Endothelial cell (in vitro differentiated cells): Measurements from ENCODE around the gene PPM1M. TPM values are rescaled to one million over a fixed set of nuclear protein-coding genes. Genes with fewer than 3 reads are reported as not detected.
A peak's percentile ranks its signal among the peaks of the same experiment; 100 is the strongest.

Experiments used
- DNase-seq: peaks from one replicate; pipeline ENCODE4 v3.0.0; 2021; ENCODE audit warnings: low spot score
- H3K27ac Mint-ChIP-seq: one replicate; pipeline ENCODE4 v1.8.0; 2021; ENCODE audit warnings: mixed read lengths, inconsistent platforms; ENCODE audit not compliant: unreplicated experiment
- H3K27me3 Mint-ChIP-seq: one replicate; pipeline ENCODE4 v1.8.0; 2021; ENCODE audit warnings: mild to moderate bottlenecking, moderate library complexity, mixed read lengths, inconsistent platforms; ENCODE audit not compliant: unreplicated experiment
- H3K36me3 Mint-ChIP-seq: one replicate; pipeline ENCODE4 v1.8.0; 2021; ENCODE audit warnings: mild to moderate bottlenecking, low read depth, mixed read lengths, inconsistent platforms; ENCODE audit not compliant: unreplicated experiment
- H3K4me1 Mint-ChIP-seq: one replicate; pipeline ENCODE4 v1.8.0; 2021; ENCODE audit warnings: mild to moderate bottlenecking, mixed read lengths, inconsistent platforms; ENCODE audit not compliant: unreplicated experiment
- H3K4me3 Mint-ChIP-seq: one replicate; pipeline ENCODE4 v1.8.0; 2021; ENCODE audit warnings: mild to moderate bottlenecking, mixed read lengths, inconsistent platforms; ENCODE audit not compliant: unreplicated experiment
- H3K9me3 Mint-ChIP-seq: one replicate; pipeline ENCODE4 v1.8.0; 2021; ENCODE audit warnings: mixed read lengths, inconsistent platforms; ENCODE audit not compliant: unreplicated experiment
- CTCF ChIP-seq: fragments of 200-600 bp; sonication (generic); IDR thresholded peaks from one replicate; pipeline ENCODE4 v1.5.0; 2021; ENCODE audit warnings: antibody characterized with exemption; ENCODE audit not compliant: unreplicated experiment
- total RNA-seq: library from RNA; stranded (reverse); fragmentation: NEBNext Ultra II Directional; extraction: Animal tissue kit (Norgen Biotek cat#: 25700); gene quantifications from one replicate; pipeline ENCODE4 v1.2.1, GENCODE V29; 2021; ENCODE audit not compliant: unreplicated experiment

The PPM1M gene
- total RNA-seq, 1 donor from 2014 or later = 15.0 TPM

- Mint-ChIP-seq H3K4me3 (peak within 1 kb of the TSS; percentile 99), H3K9me3 (no peaks in the 10 kb centered on the region), H3K27me3 (peaks cover 3% of the 10 kb centered on the region), H3K36me3 (peaks cover 23% of the 10 kb centered on the region), H3K27ac (peak within 1 kb of the TSS; percentile 78), H3K4me1 (peaks cover 21% of the 10 kb centered on the region)
- no peak for TF ChIP-seq CTCF
- peak; percentile 96 for DNase-seq
These were observed 47.5 kb upstream of the PPM1M start, which contains the start of gene ALAS1 for GRCh38 chr3:52197842-52198625. Gene ALAS1, plus strand, starts transcription at chr3:52198160. Its CDS starts 1,082 bp downstream, at chr3:52199242.

- Mint-ChIP-seq H3K27ac (peak overlapping the region; percentile 78), H3K4me1 (peaks cover 21% of the 10 kb centered on the region), H3K36me3 (peaks cover 28% of the 10 kb centered on the region), H3K27me3 (peaks cover 3% of the 10 kb centered on the region), H3K4me3 (peak overlapping the region; percentile 99), H3K9me3 (no peaks in the 10 kb centered on the region)
- DNase-seq = no peak
- TF ChIP-seq CTCF = no peak
These were observed 46.6 kb upstream of the PPM1M start for GRCh38 chr3:52198643-52199608.

GRCh38 chr3:52200981-52201679 lies 44.4 kb upstream of the PPM1M start:
- H3K27me3 Mint-ChIP-seq = peaks cover 3% of the 10 kb centered on the region
- H3K4me3 Mint-ChIP-seq = no peak overlapping the region
- H3K36me3 Mint-ChIP-seq = peaks cover 42% of the 10 kb centered on the region
- DNase-seq = no peak
- no peak for TF ChIP-seq CTCF
- H3K9me3 Mint-ChIP-seq = no peaks in the 10 kb centered on the region
- peak overlapping the region; percentile 25 for H3K27ac Mint-ChIP-seq
- peaks cover 21% of the 10 kb centered on the region for H3K4me1 Mint-ChIP-seq

- Mint-ChIP-seq H3K27ac (no peak overlapping the region), H3K9me3 (no peaks in the 10 kb centered on the region), H3K36me3 (peaks cover 46% of the 10 kb centered on the region), H3K4me3 (no peak overlapping the region), H3K4me1 (peaks cover 15% of the 10 kb centered on the region), H3K27me3 (peaks cover 3% of the 10 kb centered on the region)
- TF ChIP-seq CTCF = no peak
- no peak for DNase-seq
These were observed 43.0 kb upstream of the PPM1M start for GRCh38 chr3:52202384-52203077.
